GM18505 (cell line): Measurements from ENCODE around the gene NAT10.
"Not testable (repeated sequence)": the region's sequence is repeated elsewhere in the genome, so short reads cannot be mapped to it uniquely, and the experiment has no call there.

Experiments
- ATAC-seq: cut with Tn5 transposase; IDR thresholded peaks from one replicate; pipeline ENCODE4 v1.9.1; 2021; ENCODE audit not compliant: unreplicated experiment
- POLR2A ChIP-seq: IDR thresholded peaks from 4 replicates; pipeline ENCODE4 v1.6.1; 2011; ENCODE audit warnings: borderline replicate concordance; ENCODE audit not compliant: insufficient read depth, insufficient read length; ENCODE audit errors: extremely low read depth

NAT10 gene

DNA sequence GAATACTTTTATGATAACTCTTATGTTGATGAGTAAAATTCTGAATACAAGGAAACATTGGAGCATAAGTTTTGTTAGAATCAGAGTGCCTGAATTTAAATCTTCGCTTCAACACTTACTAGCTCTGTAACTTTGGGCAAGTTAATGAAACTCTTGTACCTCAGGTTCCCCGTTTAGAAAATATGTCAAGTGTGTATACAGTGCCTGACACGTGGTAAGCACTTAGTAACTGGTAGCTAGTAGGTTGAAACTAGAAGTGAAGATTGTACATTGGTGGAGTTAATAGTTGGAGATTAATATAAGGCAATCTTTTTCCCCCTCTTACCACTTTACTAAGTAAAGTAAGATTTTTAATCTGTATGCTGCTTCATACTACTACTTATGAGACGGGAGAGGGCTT, 24.8 kb upstream of the NAT10 start:
- TF ChIP-seq POLR2A: no peak

DNA sequence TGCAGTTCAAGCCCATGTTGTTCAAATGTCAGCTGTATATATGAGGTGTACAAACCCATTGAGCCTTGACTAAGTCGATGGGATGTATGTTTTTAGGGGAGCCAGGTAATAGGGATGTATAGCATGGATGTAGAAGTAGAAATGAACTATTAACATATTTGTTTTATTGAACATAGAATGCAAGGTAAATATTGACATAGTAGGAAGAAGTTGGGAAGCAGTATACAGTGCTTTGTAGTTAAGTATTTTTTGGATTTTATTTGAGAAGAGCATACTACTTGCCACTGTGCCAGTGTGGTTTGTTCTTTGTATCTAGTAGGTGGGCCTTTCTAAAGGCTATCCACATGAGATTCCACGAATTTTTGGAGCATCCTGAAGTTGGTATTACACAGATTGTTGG, 20.8 kb upstream of the NAT10 start:
- no peak for TF ChIP-seq POLR2A
- no peak for ATAC-seq

More for the DNA sequence above, 24.8 kb upstream of the NAT10 start:
- no peak for ATAC-seq

DNA sequence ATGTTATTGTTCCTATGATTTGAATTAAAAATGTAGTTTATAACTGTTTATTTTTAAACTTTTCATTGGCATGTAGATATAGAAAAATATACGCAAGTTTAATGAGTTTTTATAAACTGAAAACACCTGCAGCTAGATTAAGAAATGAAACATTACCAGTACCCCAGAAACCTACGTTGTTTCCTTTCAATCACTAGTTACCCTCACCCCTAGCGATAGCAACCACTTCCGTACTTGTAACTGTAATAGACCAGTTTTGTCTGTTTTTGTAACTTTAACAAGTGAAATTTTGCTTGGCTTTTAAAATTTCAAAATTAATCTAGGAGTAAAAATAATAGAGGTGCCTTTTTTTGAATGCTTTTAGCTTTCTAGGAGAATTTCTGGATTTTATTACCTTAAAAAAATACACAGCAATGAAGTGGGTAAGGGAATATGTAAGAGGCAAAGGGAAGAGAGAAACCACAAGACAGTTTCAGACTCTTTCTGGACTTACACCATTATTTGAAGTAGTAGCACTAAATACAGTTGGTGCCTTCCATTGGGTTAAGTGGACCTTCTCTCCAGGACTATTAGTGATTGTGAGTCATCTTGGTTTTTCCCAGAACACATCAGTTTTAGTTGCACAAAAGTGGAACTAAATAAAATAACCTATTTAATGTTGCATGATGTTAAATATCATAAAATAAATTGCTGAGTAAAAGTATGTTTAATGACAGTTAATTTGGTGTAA, 18.7 kb upstream of the NAT10 start:
- no peak for ATAC-seq
- TF ChIP-seq POLR2A: no peak

DNA sequence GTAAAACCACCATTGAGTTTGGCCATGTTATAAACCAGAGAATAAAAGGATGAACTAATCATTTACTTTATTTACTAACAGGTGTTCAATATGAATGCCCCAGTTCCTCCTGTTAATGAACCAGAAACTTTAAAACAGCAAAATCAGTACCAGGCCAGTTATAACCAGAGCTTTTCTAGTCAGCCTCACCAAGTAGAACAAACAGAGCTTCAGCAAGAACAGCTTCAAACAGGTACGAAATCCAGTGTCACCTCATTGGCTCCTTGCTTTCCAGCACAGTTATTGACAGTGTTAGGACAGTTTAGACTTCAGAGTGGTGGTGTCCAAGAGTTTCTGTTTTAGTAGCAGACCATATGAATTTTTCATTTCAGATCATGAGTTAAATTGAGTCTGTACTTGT, 13.6 kb upstream of the NAT10 start:
- ATAC-seq: no peak

DNA sequence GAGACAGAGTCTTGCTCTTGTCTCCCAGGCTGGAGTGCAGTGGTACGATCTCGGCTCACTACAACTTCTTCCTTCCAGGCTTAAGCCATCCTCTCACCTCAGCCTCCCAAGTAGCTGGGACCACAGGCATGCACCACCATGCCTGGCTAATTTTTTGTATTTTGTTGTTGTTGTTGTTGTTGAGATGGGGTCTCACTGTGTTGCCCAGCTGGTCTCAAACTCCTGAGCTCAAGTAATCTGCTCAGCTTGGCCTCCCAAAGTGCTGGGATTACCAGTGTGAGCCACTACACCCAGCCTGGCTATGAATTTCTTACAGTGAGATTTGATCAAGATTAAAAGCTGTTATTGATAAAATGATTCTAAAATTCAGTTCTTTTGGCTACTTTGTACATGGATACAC, 10.5 kb upstream of the NAT10 start:
- ATAC-seq: not testable (repeated sequence)

More for the DNA sequence above, 13.6 kb upstream of the NAT10 start:
- TF ChIP-seq POLR2A: no peak

DNA sequence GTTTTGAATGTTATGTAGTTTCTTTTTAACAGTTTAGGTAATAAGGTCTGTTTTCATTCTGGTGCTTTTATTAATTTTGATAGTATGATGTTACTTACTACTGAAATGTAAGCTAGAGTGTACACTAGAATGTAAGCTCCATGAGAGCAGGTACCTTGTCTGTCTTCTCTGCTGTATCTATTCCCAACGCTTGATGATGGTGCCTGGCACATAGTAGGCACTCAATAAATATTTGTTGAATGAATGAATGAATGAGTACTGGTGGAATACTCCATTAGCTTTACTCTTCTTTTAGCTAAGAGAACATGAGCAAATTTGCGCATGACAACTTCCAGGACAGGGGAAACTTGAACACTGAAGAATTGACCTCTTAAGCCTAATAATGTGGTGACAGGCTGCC, 6.6 kb upstream of the NAT10 start:
- no peak for ATAC-seq
- no peak for TF ChIP-seq POLR2A

DNA sequence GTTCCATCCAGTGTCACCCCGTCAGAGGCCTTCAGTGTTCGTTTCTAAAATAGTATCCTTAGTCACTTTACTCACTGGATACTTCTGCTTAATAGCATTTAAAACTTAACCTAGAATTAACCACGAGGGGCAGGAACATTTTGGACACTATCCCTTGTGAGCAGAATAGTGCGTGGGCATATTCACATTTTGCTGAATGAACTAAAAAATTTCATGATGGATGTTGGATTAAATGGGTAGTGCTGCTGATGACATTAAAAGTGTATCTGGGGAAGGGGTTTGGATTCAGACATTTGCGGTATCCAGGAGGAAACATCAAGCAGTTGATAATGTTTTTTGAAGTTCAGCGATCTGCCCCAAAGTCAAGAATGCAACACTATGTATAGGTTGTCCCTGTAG, 750 bp upstream of the NAT10 start:
- no peak for ATAC-seq

DNA sequence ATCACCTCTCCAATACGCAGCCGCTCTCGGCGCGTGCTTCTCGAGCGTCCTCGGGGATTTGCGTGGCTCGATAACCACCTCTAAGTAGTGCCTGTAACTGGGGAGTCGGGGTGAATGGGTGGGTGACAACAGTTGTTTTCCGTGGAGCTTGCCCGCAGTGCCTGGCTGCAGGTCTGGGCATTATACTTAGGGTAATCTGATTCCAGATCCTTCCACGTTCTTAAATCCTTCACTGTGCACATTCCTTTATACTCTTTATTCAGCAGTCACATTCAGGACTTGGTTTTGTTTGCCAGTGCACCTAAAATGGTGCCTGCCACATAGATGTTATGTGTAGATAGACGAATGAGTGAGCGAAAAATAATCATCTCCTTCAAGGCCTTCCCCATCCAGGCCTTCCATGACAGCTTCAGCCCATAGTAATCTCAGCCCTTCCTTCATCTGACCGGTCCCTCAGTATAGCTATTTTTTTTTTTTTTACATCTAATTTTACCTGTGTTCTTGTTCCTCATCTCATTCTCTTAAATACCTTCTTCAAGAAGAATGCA, 602 bp downstream of the NAT10 start:
- no peak for ATAC-seq
- TF ChIP-seq POLR2A: no peak

More for the DNA sequence above, 750 bp upstream of the NAT10 start:
- TF ChIP-seq POLR2A: no peak

DNA sequence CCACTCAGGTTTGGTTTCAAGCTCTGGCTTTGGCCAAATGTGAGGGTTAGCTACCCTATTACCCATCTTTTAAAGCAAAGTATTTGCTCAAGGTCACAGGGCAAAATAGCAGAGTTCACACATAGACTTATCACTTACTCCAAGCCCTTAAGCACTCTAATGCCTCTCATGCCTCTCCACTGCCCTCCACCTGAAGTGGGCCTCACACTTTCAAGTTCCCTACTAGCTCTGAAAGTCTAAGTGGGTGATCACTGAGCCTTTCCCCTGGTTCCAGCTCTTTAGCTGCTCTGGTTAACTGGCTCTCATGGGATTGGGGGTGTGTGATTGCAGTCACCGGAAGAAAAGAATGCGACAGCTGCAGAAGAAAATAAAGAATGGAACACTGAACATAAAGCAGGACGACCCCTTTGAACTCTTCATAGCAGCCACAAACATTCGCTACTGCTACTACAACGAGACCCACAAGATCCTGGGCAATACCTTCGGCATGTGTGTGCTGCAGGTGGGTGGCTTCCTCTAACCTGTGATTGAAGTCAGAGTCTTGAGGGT, 6.4 kb downstream of the NAT10 start:
- no peak for TF ChIP-seq POLR2A
- ATAC-seq: no peak

DNA sequence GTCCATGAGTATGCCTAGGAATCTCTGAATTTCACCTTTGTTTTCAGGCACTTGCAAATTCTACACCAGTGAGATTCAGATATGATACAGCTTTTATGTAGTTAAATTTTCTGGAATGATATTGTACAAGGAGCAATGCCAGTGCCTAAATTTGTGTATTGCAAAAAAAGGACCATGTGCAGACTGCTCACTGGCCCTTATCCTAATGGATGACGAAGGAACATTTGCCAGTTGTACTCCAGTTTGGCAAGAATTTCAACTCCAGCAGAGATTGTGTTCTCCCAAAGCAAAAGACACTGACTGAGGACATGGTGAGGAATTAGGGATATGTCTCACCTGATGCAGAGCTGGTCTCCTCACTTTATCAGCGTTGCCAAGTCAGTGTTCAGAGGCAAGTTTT, 8.6 kb downstream of the NAT10 start:
- no peak for ATAC-seq
- no peak for TF ChIP-seq POLR2A

DNA sequence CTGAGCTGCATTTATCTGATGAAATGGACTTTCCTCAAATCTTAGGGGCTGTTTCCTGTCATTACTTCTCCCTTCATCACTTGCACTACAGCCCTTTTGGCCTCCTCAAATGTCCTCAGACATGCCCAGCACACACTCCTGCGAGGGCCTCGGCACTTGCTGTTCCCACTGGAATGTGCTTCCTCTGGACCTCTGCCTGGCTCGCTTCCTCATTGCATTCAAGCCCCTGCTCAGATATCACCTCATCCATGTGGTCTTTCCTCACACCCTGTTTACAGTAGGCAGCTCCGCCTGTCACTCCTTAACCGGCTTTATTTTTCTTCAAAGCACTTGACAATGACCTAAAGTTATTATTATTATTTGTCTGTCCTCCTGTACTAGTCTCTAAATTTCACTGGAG, 9.0 kb downstream of the NAT10 start:
- no peak for TF ChIP-seq POLR2A
- no peak for ATAC-seq

DNA sequence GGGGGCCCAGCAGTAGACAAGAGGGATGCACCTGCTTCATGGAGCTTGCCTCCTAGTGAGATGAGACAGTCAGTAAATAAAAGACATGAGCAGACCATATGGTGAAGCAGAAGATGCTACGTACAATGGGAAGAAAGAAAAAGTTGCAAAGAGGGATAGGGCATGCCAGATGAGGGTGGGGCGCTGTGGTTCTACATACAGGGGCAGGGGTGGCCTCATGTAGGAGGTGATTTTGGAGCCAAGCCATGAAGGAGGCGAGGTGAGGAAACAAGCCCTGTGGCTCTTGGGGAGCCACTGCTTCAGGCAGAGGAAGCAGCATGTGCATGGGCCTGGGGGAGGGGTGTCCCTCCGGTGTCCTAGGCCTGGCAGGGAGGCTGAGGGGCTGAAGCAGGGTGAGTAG, 15.2 kb downstream of the NAT10 start:
- ATAC-seq: no peak
- no peak for TF ChIP-seq POLR2A

DNA sequence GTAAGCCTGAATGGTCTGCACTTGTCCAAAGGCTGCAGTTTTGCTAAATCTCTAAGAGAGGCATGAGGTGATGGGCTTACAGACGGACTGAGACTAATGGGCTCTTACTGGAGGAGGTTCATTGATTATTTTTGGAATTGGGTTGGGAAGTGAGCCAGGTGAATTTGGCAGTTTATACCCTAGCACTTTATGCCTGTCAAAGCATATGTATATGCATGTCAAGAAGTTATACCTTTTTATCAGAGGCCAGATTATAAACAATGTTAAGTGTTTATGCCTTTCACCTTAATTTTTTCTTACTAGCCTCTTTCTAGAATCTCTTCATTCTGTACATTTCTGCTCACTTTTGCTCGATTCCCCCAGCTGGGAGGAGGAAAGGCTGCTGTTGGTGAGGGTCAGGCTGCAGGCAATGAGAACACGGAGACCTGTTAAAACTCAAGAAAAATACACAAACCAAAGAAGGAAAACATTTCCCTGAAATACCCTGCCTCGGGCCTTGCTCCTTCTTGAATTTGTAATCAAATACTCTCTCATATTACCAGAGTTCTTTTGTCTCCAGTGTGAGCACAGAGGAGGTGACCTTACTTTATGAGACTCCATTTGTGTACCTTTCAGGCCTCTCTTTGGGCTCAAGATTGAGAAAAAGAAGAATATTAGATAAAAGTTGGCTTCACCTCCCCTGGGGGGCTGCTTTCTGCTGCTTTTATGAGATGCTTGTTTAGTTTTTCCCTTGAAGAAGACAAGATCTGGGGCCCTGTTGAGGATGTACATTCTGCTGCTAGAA, 19.6 kb downstream of the NAT10 start:
- no peak for TF ChIP-seq POLR2A
- ATAC-seq: no peak

DNA sequence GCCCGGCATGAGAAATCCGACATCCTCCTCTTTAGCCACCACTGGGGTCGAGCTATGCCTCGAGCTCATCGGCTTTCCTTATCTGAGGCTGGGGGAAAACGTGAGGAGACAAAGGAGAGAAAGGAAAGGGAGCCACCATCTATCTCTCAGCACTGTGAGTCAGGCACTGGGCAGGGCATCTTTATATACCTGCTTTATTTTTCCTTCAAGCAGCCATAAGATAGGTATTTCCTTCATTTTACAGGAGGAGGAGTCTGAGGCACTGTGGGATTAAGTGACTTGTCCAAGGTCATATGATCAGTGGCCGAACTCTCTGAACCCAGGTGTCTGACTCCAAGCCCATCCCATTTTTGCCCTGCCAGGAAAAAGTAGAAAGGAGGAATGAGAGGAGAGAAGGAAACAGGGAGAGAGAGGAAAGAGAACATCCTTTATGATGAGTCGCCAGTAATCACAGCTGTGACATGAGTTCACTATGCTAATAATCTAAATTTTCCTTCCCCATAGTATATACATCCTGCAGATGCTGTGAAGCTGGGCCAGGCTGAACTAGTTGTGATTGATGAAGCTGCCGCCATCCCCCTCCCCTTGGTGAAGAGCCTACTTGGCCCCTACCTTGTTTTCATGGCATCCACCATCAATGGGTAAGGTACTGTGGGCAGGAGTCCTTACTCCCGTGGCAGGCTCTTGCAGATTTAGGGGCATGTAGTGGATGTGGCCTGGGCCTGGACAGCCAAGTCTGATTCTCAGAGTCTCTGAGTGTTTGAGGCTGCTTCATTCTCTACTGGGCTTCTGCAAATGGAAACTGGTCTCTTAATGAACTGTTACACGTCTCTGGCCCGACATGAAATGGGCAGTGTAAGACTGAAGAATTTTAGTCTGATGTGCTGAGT, 21.8 kb downstream of the NAT10 start:
- no peak for TF ChIP-seq POLR2A
- no peak for ATAC-seq

DNA sequence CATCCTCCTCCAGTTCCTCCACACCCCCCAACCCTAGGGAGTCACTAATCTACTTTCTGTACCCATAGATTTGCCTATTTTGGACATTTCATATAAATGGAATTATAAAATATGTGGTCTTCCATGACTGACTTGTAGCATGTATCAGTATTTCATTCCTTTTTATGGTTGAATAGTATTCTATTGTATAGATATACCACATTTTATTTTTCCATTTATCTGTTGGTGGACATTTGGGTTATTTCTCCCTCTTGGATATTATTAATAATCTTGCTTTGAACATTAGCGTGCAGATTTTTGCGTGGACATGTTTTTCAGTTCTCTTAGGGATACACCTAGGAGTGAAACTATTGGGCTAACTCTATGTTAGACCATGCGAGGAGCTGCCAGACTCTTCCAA, 23.4 kb downstream of the NAT10 start:
- no peak for ATAC-seq
- TF ChIP-seq POLR2A: no peak
